CD14-positive monocyte (primary cell): ENCODE measurements around the gene CNOT6. TPM values are rescaled to one million over a fixed set of nuclear protein-coding genes. Genes with fewer than 3 reads are reported as not detected.
A peak's percentile ranks its signal among the peaks of the same experiment; 100 is the strongest.
"Not testable (repeated sequence)": the region's sequence is repeated elsewhere in the genome, so short reads cannot be mapped to it uniquely, and the experiment has no call there.

ENCODE experiments used
- DNase-seq, 3 donors: peaks; one replicate each; pipeline ENCODE4 v3.0.0-alpha.2; 2011 to 2022
- H2AFZ ChIP-seq: 2 replicates; pipeline ENCODE4 v1.6.0; 2012; ENCODE audit warnings: mild to moderate bottlenecking, low read depth, low read length, inconsistent platforms; ENCODE audit not compliant: insufficient read depth, poor library complexity, severe bottlenecking
- H3K27ac ChIP-seq, 2 donors: 1 replicate in 1 of 2; 2 replicates in 1 of 2; pipeline ENCODE4 v1.5.1; 2012 to 2013; ENCODE audit warnings: low read length in 2 of 2, control low read depth in 1 of 2, inconsistent platforms in 1 of 2, low read depth in 1 of 2, mild to moderate bottlenecking in 1 of 2
- H3K27me3 ChIP-seq, 2 donors: one replicate each; pipeline versions ENCODE4 v1.6.0 to v1.6.1; 2011 to 2013; ENCODE audit warnings: low read length in 2 of 2; ENCODE audit not compliant: control insufficient read depth in 2 of 2, insufficient read depth in 2 of 2
- H3K36me3 ChIP-seq, 2 donors: replicated peaks in 1 of 2; 1 replicate in 1 of 2; 2 replicates in 1 of 2; pipeline versions ENCODE4 v1.5.1 to v1.6.1; 2012 to 2013; ENCODE audit warnings: low read length in 2 of 2, control low read depth in 1 of 2, inconsistent platforms in 1 of 2, mild to moderate bottlenecking in 1 of 2; ENCODE audit not compliant: insufficient read depth in 2 of 2, control insufficient read depth in 1 of 2
- H3K4me1 ChIP-seq, 2 donors: 1 replicate in 1 of 2; 2 replicates in 1 of 2; pipeline versions ENCODE4 v1.5.1 to v1.6.1; 2012 to 2013; ENCODE audit warnings: low read length in 2 of 2, control low read depth in 1 of 2, inconsistent platforms in 1 of 2, mild to moderate bottlenecking in 1 of 2, moderate library complexity in 1 of 2; ENCODE audit not compliant: insufficient read depth in 2 of 2, control insufficient read depth in 1 of 2
- H3K4me2 ChIP-seq: replicated peaks from 2 replicates; pipeline ENCODE3; 2012; ENCODE audit warnings: low read length, moderate library complexity, mild to moderate bottlenecking; ENCODE audit not compliant: poor library complexity, severe bottlenecking; ENCODE audit errors: extremely low read depth
- H3K4me3 ChIP-seq, 3 experiments: fragments of 200-600 bp in 1 of 3; sonication (generic) in 1 of 3; replicated peaks in 1 of 3; 1 replicate in 2 of 3; 2 replicates in 1 of 3; pipeline ENCODE4 v1.5.1; 2011 to 2013; ENCODE audit warnings: low read length in 3 of 3, mild to moderate bottlenecking in 3 of 3, control low read depth in 2 of 3, low read depth in 2 of 3, inconsistent platforms in 1 of 3, moderate library complexity in 1 of 3
- H3K79me2 ChIP-seq: 2 replicates; pipeline ENCODE4 v1.6.0; 2012; ENCODE audit warnings: mild to moderate bottlenecking, control low read depth, inconsistent platforms, low read length, moderate library complexity; ENCODE audit not compliant: insufficient read depth
- H3K9ac ChIP-seq: 2 replicates; pipeline ENCODE4 v1.6.0; 2017; ENCODE audit warnings: low read length, mild to moderate bottlenecking; ENCODE audit not compliant: insufficient read depth, poor library complexity, severe bottlenecking
- H3K9me3 ChIP-seq, 2 donors: replicated peaks in 1 of 2; 1 replicate in 1 of 2; 2 replicates in 1 of 2; pipeline versions ENCODE4 v1.5.1 to v1.6.1; 2012 to 2013; ENCODE audit warnings: low read length in 2 of 2, control low read depth in 1 of 2; ENCODE audit not compliant: control insufficient read depth in 1 of 2, insufficient read depth in 1 of 2
- H4K20me1 ChIP-seq: 2 replicates; pipeline ENCODE4 v1.6.0; 2012; ENCODE audit warnings: mild to moderate bottlenecking, low read length, control low read depth, moderate library complexity; ENCODE audit not compliant: insufficient read depth
- H3K27ac Mint-ChIP-seq, 7 donors: one replicate each; pipeline ENCODE4 v1.8.0; 2020; ENCODE audit warnings: mild to moderate bottlenecking in 7 of 7, mixed read lengths in 7 of 7, moderate library complexity in 6 of 7, inconsistent platforms in 2 of 7
- H3K27me3 Mint-ChIP-seq, 3 donors: one replicate each; pipeline ENCODE4 v1.8.0; 2021 to 2022; ENCODE audit warnings: low read depth in 3 of 3, mild to moderate bottlenecking in 3 of 3, mixed read lengths in 3 of 3, moderate library complexity in 3 of 3, inconsistent platforms in 1 of 3
- H3K36me3 Mint-ChIP-seq, 2 donors: one replicate each; pipeline ENCODE4 v1.8.0; 2020; ENCODE audit warnings: mixed read lengths in 2 of 2, inconsistent platforms in 1 of 2, mild to moderate bottlenecking in 1 of 2
- H3K4me1 Mint-ChIP-seq: one replicate; pipeline ENCODE4 v1.8.0; 2020; ENCODE audit warnings: mild to moderate bottlenecking, mixed read lengths
- H3K4me3 Mint-ChIP-seq, 2 donors: one replicate each; pipeline ENCODE4 v1.8.0; 2020; ENCODE audit warnings: mild to moderate bottlenecking in 2 of 2, mixed read lengths in 2 of 2, moderate library complexity in 1 of 2
- H3K9me3 Mint-ChIP-seq, 7 donors: one replicate each; pipeline ENCODE4 v1.8.0; 2020 to 2022; ENCODE audit warnings: mixed read lengths in 7 of 7, mild to moderate bottlenecking in 6 of 7, moderate library complexity in 6 of 7, inconsistent platforms in 2 of 7
- CTCF ChIP-seq: fragments of 200-600 bp; IDR thresholded peaks from one replicate; pipeline ENCODE4 v1.8.0; 2022; ENCODE audit warnings: antibody characterized with exemption, mild to moderate bottlenecking
- WGBS: methylation state at CpG from one replicate; pipeline ENCODE4 v1.1.5; 2013; ENCODE audit warnings: missing lambda C conversion rate; ENCODE audit not compliant: insufficient coverage; 5-methylcytosine and 5-hydroxymethylcytosine counted together
- intact Hi-C, 2 donors: fragments of 100-400 bp; cut with micrococcal nuclease; formaldehyde crosslinking; loops; one replicate each; pipeline versions ENCODE4 v1.15.0 to v1.15.1; 2023
- polyA plus RNA-seq, 3 donors: library from polyadenylated mRNA; depleted of rRNA in 1 of 3; unstranded in 2 of 3; stranded (reverse) in 1 of 3; fragments of 300-500 nt in 2 of 3; fragments of >200 nt in 1 of 3; fragmentation: Illumina TruSeq in 2 of 3; gene quantifications; 1 replicate in 2 of 3; 2 replicates in 1 of 3; pipeline ENCODE4 v1.2.3, GENCODE V29; 2012 to 2021

Gene CNOT6
- polyA plus RNA-seq, 3 donors: 4.8 to 9.5 (median 7.7) TPM

GRCh38 chr5:180495292-180495691 lies 1.1 kb downstream of the CNOT6 start:
- peak overlapping the region; percentile 49 to 84 for H3K27ac ChIP-seq
- peak overlapping the region; percentile 94 for H3K9ac ChIP-seq
- no peaks in the 10 kb centered on the region for H3K9me3 ChIP-seq
- no peak for TF ChIP-seq CTCF
- H3K27ac Mint-ChIP-seq: peak overlapping the region; percentile 42 to 79 (median 71)
- H3K27me3 Mint-ChIP-seq: peaks cover 0 to 2% (median 1%) of the 10 kb centered on the region in 3 donors
- H4K20me1 ChIP-seq: peaks cover 49% of the 10 kb centered on the region
- peak overlapping the region; percentile 79 to 82 for H3K4me3 Mint-ChIP-seq
- H3K36me3 Mint-ChIP-seq: peaks cover 3 to 20% of the 10 kb centered on the region in 2 donors
- H2AFZ ChIP-seq: peak overlapping the region; percentile 86
- peaks cover 18 to 20% of the 10 kb centered on the region in 2 donors for H3K4me1 ChIP-seq
- peaks cover 58% of the 10 kb centered on the region for H3K79me2 ChIP-seq
- H3K4me3 ChIP-seq: peak overlapping the region; percentile 48 to 89 (median 83)
- H3K36me3 ChIP-seq: peaks cover 0 to 22% of the 10 kb centered on the region in 2 donors
- DNase-seq: no peak
- H3K4me2 ChIP-seq: peak overlapping the region; percentile 90
- WGBS: 0% methylated on average over 1 of the region's 7 CpGs
- peaks cover 29% of the 10 kb centered on the region for H3K4me1 Mint-ChIP-seq
- H3K27me3 ChIP-seq: no peaks in the 10 kb centered on the region
- H3K9me3 Mint-ChIP-seq: peaks cover 0 to 2% (median 0%) of the 10 kb centered on the region in 7 donors
- intact Hi-C loops: loop anchor here (10.0 kb wide), 2 partner anchors 200 to 750 kb away; partner anchors contain the start of genes MAPK9 (in 2 of the 2) and RACK1 (in 1 of the 2)

- Mint-ChIP-seq H3K4me1 (peaks cover 29% of the 10 kb centered on the region), H3K27ac (peak overlapping the region in 2 of 7 donors; percentile 34 to 55), H3K9me3 (peaks cover 0 to 2% (median 0%) of the 10 kb centered on the region in 7 donors), H3K4me3 (no peak overlapping the region), H3K27me3 (peaks cover 0 to 2% (median 1%) of the 10 kb centered on the region in 3 donors), H3K36me3 (peaks cover 3 to 20% of the 10 kb centered on the region in 2 donors)
- no peak overlapping the region for H3K9ac ChIP-seq
- peak overlapping the region in 1 of 3 experiments; percentile 83 for H3K4me3 ChIP-seq
- peaks cover 18 to 20% of the 10 kb centered on the region in 2 donors for H3K4me1 ChIP-seq
- intact Hi-C loops: loop anchor here (10.0 kb wide), 2 partner anchors 201 to 749 kb away; partner anchors contain the start of genes MAPK9 (in 2 of the 2) and RACK1 (in 1 of the 2)
- peaks cover 58% of the 10 kb centered on the region for H4K20me1 ChIP-seq
- WGBS: 94% methylated on average over 13 of the region's 18 CpGs
- no peak for TF ChIP-seq CTCF
- no peaks in the 10 kb centered on the region for H3K27me3 ChIP-seq
- DNase-seq: no peak
- peaks cover 0 to 25% of the 10 kb centered on the region in 2 donors for H3K36me3 ChIP-seq
- H3K79me2 ChIP-seq: peaks cover 67% of the 10 kb centered on the region
- H3K27ac ChIP-seq: no peak overlapping the region
- H2AFZ ChIP-seq: no peak overlapping the region
- H3K9me3 ChIP-seq: no peaks in the 10 kb centered on the region
- H3K4me2 ChIP-seq: no peak overlapping the region
Observed at GRCh38 chr5:180495991-180496741, 2.0 kb downstream of the CNOT6 start.

- Histone ChIP-seq H3K79me2 (peaks cover 73% of the 10 kb centered on the region), H3K4me1 (peaks cover 18 to 20% of the 10 kb centered on the region in 2 donors), H4K20me1 (peaks cover 64% of the 10 kb centered on the region), H3K36me3 (peaks cover 0 to 29% of the 10 kb centered on the region in 2 donors)
- not testable (repeated sequence) for H3K4me3 ChIP-seq, H3K4me3 Mint-ChIP-seq, H3K4me2 ChIP-seq, H3K27me3 ChIP-seq, H3K27ac ChIP-seq, H3K9me3 ChIP-seq, H3K27me3 Mint-ChIP-seq, DNase-seq, H3K27ac Mint-ChIP-seq, H2AFZ ChIP-seq, H3K9ac ChIP-seq, H3K9me3 Mint-ChIP-seq
- WGBS: 100% methylated on average over 4 of the region's 9 CpGs
- H3K4me1 Mint-ChIP-seq: peaks cover 29% of the 10 kb centered on the region
- intact Hi-C loops: loop anchor here (10.0 kb wide), 2 partner anchors 202 to 748 kb away; partner anchors contain the start of genes MAPK9 (in 2 of the 2) and RACK1 (in 1 of the 2)
- peaks cover 3 to 20% of the 10 kb centered on the region in 2 donors for H3K36me3 Mint-ChIP-seq
Observed at GRCh38 chr5:180496806-180497205, 2.6 kb downstream of the CNOT6 start.
